Measurements from ENCODE around the gene SOD3.

The SOD3 gene

GRCh38 chr4:24849351-24849750, 54.0 kb downstream of the SOD3 start:
- no peak for DNase-seq

- no peak for DNase-seq
Measured at GRCh38 chr4:24849756-24850155, 54.4 kb downstream of the SOD3 start.

All from activated CD4-positive, alpha-beta T cell treated with anti-CD3 and anti-CD28 coated beads, Interleukin-2, amount 50 U/mL, for 48 hours (primary cell).